Measurements from ENCODE around the gene LARGE1. TPM values are rescaled to one million over a fixed set of nuclear protein-coding genes. Genes with fewer than 3 reads are reported as not detected.
"Not testable (repeated sequence)": the region's sequence is repeated elsewhere in the genome, so short reads cannot be mapped to it uniquely, and the experiment has no call there.

The LARGE1 gene
- total RNA-seq, 1 donor from 2014 or later = 27.4 TPM

DNA sequence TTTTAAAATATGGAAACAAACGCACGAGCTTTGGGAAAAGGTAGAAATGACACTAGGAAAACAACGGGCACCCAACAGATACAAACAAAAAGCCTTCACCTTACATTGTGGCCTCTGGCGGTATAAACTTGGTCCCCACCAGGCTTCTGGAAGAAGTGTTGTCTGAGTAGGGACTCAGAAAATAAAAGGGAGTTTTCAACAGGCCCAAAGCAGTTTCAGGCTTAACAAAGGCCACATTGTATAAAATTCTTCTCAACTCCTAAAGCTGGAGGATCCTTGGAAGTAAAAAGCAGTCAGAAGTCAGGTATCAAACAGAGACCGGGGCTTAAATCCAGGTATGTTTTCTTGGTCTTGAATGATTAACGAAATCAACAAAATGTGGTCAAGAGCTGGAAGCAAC, 61.0 kb downstream of the LARGE1 start:
- H3K9me3 ChIP-seq = no peaks in the 10 kb centered on the region
- H3K36me3 ChIP-seq = no peaks in the 10 kb centered on the region
- DNase-seq (no peak), ATAC-seq (no peak)
- H3K27me3 ChIP-seq (ENCODE audit: low read depth) = no peaks in the 10 kb centered on the region
- intact Hi-C loops (cut with DNase I) = no loop called here
- TF ChIP-seq, protein P1, sequence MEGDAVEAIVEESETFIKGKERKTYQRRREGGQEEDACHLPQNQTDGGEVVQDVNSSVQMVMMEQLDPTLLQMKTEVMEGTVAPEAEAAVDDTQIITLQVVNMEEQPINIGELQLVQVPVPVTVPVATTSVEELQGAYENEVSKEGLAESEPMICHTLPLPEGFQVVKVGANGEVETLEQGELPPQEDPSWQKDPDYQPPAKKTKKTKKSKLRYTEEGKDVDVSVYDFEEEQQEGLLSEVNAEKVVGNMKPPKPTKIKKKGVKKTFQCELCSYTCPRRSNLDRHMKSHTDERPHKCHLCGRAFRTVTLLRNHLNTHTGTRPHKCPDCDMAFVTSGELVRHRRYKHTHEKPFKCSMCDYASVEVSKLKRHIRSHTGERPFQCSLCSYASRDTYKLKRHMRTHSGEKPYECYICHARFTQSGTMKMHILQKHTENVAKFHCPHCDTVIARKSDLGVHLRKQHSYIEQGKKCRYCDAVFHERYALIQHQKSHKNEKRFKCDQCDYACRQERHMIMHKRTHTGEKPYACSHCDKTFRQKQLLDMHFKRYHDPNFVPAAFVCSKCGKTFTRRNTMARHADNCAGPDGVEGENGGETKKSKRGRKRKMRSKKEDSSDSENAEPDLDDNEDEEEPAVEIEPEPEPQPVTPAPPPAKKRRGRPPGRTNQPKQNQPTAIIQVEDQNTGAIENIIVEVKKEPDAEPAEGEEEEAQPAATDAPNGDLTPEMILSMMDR (IDR thresholded peaks at IDR 0.05) = no peak
- H3K4me3 ChIP-seq = no peak overlapping the region
- peaks cover 2% of the 10 kb centered on the region for H3K4me1 ChIP-seq
- no peak overlapping the region for H3K27ac ChIP-seq

DNA sequence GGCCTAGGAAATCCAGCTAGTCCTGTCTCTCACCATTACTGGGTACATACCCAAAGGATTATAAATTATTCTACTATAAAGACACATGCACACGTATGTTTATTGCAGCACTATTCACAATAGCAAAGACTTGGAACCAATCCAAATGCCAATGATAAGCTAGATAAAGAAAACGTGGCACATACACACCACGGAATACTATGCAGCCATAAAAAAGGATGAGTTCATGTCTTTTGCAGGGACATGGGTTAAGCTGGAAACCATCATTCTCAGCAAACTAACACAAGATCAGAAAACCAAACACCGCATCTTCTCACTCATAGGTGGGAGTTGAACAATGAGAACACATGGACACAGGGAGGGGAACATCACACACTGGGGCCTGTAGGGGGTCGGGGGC, 61.6 kb downstream of the LARGE1 start:
- H3K36me3 ChIP-seq; H3K4me1 ChIP-seq; H3K9me3 ChIP-seq; DNase-seq; H3K27ac ChIP-seq; ATAC-seq; intact Hi-C loops (cut with DNase I); H3K4me3 ChIP-seq; H3K27me3 ChIP-seq (ENCODE audit: low read depth): not testable (repeated sequence)

DNA sequence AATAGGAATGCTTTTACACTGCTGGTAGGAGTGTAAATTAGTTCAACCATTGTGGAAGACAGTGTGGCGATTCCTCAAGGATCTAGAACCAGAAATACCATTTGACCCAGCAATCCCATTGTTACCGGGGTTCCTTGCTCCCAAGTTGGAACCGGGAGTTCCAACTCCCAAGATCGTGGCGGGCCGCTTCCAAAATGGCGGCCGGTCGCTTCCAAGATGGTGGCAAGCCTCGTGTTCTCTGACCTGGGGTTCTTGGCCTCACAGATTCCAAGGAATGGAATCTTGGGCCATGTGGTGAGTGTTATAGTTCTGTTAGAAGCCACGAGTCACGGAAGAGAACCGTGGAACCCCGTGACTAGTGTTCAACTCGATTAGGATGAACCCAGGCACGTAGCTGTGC, 62.5 kb downstream of the LARGE1 start:
- not testable (repeated sequence) for ATAC-seq

GRCh38 chr22:33854724-33855123, 65.6 kb downstream of the LARGE1 start:
- intact Hi-C loops (cut with DNase I) = no loop called here
- no peak for ATAC-seq
- DNase-seq = no peak
- TF ChIP-seq, protein P1 (IDR thresholded peaks at IDR 0.05) = no peak
- Histone ChIP-seq H3K4me1 (peaks cover 24% of the 10 kb centered on the region), H3K9me3 (no peaks in the 10 kb centered on the region), H3K36me3 (no peaks in the 10 kb centered on the region), H3K27ac (no peak overlapping the region), H3K4me3 (no peak overlapping the region), H3K27me3 (ENCODE audit: low read depth) (no peaks in the 10 kb centered on the region)

More for the DNA sequence above, 62.5 kb downstream of the LARGE1 start:
- H3K9me3 ChIP-seq; H3K27me3 ChIP-seq (ENCODE audit: low read depth); H3K36me3 ChIP-seq; intact Hi-C loops (cut with DNase I); H3K27ac ChIP-seq; H3K4me3 ChIP-seq; H3K4me1 ChIP-seq; DNase-seq: not testable (repeated sequence)

DNA sequence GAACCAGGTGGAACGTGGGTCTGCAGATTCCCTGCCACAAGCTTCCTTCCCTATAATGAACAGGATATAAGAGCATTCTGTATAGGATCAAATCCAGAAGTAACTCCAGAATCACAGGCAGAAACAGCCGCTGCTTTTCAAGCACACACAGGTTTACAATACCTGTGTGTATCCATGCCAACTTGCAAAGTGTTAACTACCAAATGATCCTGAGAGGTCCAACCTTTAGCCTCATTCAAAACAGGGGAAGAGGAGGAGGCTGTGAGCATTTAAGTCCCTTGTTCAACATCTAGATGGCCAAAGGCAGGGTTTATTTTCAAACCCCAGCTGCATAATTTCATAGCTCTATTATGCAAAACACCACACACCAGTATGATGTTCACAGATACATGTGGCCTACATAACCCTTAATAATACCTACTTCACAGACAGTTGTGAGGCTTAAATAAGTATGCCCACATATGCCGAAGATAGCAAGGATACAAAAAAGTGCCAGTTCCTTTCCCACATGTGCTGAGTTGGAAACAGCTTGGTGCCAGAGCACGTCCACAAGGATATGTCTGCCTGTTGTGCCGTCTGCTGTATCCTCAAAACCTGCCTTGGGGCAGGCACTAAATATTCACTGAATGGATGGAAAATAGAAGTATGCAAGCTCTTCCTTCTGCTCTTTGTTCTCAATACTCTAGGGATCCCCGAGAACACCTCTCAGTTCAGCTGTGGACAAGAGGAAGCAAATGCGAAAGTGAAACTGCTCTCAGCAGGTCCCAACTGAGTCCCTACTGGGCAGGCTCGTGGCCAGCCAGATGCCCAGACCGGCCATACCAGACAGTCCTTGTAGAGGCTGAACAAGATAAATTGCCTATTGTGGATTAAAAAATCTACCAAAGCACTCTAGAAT, 66.8 kb downstream of the LARGE1 start:
- H3K9me3 ChIP-seq = no peaks in the 10 kb centered on the region
- H3K4me3 ChIP-seq = peak overlapping the region; percentile 55
- no peaks in the 10 kb centered on the region for H3K27me3 ChIP-seq (ENCODE audit: low read depth)
- TF ChIP-seq, protein P1 (IDR thresholded peaks at IDR 0.05) = no peak
- H3K27ac ChIP-seq = peak overlapping the region; percentile 63
- intact Hi-C loops (cut with DNase I) = no loop called here
- ATAC-seq (peak; percentile 92 to 97), DNase-seq (peak; percentile 74)
- H3K36me3 ChIP-seq = no peaks in the 10 kb centered on the region
- peaks cover 24% of the 10 kb centered on the region for H3K4me1 ChIP-seq

DNA sequence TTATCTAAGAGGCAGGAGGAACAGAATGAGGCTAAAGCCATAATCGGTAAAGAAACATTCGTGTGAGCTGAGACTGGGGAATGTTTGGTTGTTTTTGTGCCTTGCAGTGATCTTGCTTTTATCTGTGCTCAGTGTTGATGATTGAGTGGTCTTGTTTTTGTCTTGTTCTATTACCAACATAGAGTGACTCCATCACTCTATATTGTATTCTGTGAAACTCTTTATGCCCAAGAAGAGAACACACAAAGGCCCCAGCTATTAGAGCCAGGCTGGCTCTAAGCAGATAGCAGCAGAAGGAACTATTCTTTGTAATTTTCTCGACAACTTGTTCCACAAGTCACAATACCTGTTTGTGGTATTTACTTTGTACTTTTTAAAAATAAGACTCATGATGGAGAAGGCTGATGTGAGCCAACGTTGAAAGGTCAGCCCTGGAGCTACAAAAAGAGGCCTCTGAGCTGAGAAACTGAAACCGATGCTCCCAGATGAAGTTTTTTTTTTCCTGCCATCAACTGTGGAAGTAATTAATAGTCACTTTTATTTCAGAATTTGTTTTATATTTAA, 68.4 kb downstream of the LARGE1 start:
- Histone ChIP-seq H3K9me3 (peaks cover 7% of the 10 kb centered on the region), H3K36me3 (no peaks in the 10 kb centered on the region), H3K4me3 (no peak overlapping the region), H3K27ac (no peak overlapping the region), H3K4me1 (peaks cover 24% of the 10 kb centered on the region), H3K27me3 (ENCODE audit: low read depth) (no peaks in the 10 kb centered on the region)
- DNase-seq = no peak
- TF ChIP-seq, protein P1 (IDR thresholded peaks at IDR 0.05) = no peak
- peak in 1 of 2 donors; percentile 31 for ATAC-seq
- intact Hi-C loops (cut with DNase I) = no loop called here

Data from lower lobe of right lung (tissue), 2 donors.